ENCODE results near the gene PHKG2.

DNA sequence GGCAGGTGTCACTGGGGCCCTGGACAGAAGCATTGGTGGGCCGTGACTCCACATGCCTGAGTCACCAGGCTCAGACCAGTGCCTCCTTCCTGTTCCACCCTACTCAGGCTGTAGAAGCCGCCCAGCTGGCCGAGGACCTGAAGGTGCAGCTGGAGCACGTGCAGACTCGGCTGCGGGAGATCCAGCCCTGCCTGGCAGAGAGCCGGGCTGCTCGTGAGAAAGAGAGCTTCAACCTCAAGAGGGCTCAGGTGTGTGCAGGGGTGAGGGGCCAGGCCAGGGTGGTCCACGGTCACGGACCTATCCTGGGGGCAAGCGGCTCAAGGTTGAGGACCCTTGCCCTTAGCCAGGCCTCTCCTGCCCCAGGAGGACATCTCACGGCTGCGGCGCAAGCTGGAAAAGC, 23.5 kb downstream of the PHKG2 start:
- TF ChIP-seq, protein P1, sequence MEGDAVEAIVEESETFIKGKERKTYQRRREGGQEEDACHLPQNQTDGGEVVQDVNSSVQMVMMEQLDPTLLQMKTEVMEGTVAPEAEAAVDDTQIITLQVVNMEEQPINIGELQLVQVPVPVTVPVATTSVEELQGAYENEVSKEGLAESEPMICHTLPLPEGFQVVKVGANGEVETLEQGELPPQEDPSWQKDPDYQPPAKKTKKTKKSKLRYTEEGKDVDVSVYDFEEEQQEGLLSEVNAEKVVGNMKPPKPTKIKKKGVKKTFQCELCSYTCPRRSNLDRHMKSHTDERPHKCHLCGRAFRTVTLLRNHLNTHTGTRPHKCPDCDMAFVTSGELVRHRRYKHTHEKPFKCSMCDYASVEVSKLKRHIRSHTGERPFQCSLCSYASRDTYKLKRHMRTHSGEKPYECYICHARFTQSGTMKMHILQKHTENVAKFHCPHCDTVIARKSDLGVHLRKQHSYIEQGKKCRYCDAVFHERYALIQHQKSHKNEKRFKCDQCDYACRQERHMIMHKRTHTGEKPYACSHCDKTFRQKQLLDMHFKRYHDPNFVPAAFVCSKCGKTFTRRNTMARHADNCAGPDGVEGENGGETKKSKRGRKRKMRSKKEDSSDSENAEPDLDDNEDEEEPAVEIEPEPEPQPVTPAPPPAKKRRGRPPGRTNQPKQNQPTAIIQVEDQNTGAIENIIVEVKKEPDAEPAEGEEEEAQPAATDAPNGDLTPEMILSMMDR (optimal IDR thresholded peaks at IDR 0.05 in 1 of 3, IDR thresholded peaks at IDR 0.05 in 1 of 3, conservative IDR thresholded peaks at IDR 0.05 in 1 of 3; ENCODE audit: extremely low read depth in 1 of 3, insufficient read depth in 2 of 3, low read length in 3 of 3), result no peak
- TF ChIP-seq EZH2 (IDR thresholded peaks at IDR 0.05; ENCODE audit: low read length), result no peak

Measured in keratinocyte (primary cell).